Measurements from ENCODE around the gene SNAP91.
A peak's percentile ranks its signal among the peaks of the same experiment; 100 is the strongest.

Gene SNAP91

GRCh38 chr6:83539678-83540077 is 169.2 kb downstream of the SNAP91 start:
- no peak overlapping the region for H3K27ac ChIP-seq
- TF ChIP-seq CTCF (conservative IDR thresholded peaks at IDR 0.05) (no peak), ZFX (IDR thresholded peaks at IDR 0.05) (no peak)

DNA sequence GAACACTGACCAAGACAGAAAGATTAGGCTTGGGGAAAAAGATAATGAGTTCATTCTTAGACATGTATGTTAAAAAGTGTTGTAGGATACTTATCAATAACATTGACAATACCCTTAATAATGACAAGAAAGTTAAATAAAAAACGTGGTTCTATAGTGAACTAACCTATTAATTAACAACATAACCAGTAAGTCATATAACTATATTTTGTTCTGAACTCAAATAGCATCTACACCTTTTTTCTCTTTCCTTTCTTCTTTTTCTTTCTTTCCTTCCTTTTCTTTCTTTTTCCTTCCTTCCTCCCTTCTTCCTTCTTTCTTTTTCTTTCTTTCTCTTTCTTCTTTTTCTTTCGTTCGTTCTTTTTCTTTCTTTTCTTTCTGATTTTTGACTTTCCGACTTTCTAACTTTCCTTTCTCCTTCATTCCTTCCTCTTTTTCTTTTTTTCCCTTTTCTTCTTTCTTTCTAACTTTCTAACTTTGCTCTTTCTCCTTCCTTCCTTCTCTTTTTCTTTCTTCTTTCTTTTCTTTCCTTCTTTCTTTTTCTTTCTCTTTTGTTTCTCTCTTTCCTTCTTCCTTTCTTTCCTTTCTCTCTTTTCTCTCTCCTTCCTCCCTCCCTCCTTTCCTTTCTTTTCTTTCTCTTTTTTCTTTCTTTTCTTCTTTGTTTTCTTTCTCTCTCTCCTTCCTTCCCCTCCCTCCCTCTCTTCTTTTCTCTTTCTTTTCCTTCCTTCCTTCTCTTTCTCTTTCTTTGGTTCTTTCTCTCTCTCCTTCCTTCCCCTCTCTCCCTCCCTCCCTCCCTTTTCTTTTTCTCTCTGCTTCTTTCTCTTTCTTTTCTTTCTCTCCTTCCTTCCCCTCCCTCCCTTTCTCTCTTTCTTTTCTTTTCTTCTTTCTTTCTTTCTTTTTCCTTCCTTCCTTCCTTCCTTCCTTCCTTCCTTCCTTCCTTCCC is 172.0 kb downstream of the SNAP91 start:
- H3K27ac ChIP-seq, result no peak overlapping the region
- TF ChIP-seq ZFX (IDR thresholded peaks at IDR 0.05), result no peak

DNA sequence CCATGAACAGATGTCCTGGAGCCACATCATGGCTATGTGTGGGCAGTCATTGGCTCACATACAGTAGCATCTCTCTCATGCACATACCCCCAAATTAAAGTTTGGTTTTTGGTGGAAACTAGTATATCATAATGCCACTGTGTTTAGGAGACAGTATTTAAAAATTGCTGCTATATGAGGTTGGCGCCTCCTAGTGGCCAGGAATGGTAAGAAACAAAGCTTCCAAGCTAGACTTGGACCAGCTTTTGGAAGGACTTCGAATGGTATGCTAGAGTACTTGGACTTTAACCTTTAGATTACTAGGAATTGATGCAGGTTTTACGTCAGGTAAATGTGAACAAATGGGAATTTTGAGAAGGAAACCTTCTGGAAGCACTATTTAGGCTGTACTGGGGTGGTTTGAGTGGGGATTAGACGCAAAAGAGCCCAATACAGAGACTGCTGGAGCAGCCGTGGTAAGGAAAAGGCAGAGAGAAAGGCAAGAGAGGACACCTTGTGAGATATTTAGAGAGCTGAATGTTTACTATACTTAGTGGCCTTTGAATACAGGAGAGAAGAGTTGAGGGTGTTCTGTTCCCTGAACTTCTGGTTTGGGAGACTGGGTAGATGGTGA is 172.8 kb downstream of the SNAP91 start:
- H3K27ac ChIP-seq, result no peak overlapping the region
- TF ChIP-seq CTCF (conservative IDR thresholded peaks at IDR 0.05) (peak; percentile 91), ZFX (IDR thresholded peaks at IDR 0.05) (no peak)

DNA sequence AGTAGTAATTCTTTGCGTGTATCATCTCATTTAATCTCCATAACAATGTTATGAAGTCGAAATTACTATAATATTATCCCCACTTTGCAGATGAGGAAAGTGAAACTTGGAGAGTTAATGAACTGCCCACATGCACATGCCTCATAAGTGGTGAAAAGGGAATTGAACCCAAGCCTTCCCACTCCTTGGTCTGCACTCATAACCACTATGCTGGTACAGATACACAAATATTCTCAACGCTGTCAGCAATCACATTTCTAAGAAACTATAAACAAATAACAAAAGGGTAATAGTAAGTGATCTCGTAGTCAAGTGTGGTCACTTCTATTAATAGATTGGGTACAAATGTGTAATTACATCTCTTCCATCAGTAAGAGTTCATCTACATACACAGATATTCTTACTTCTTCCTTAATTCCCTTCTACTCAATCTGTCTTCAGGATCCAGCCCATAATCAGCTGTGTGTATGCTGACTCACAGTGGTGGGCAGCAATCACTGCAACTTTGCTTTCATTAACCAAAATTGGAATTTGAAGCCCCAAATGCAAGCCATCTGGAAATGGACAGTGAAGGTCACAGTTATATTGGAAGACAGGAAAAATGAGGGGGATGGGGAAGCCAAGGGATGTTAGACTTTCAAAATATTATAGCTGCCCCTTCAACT is 190.0 kb downstream of the SNAP91 start:
- H3K27ac ChIP-seq, result no peak overlapping the region
- TF ChIP-seq CTCF (conservative IDR thresholded peaks at IDR 0.05), result peak; percentile 35
- TF ChIP-seq ZFX (IDR thresholded peaks at IDR 0.05), result no peak

DNA sequence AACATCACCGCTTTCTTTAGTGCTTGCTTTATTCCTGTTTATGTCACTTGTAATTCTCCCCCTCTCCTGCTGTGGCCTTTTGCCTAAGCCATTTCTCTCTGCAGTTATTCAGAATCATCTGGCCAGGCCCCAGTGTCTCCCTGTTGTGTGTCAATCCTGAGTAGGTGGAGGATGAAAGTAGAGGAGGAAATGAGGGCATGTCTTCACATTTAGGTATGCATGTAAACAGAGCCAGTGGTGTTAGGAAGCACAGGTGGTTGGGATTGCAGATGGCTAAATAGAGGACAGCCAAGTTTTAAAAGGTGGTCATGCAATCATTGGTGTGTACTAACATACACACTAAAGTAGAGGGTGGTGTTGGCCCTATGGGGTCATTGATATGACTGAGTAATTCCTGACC is 191.4 kb downstream of the SNAP91 start:
- no peak overlapping the region for H3K27ac ChIP-seq
- TF ChIP-seq CTCF (conservative IDR thresholded peaks at IDR 0.05), result no peak
- no peak for TF ChIP-seq ZFX (IDR thresholded peaks at IDR 0.05)

DNA sequence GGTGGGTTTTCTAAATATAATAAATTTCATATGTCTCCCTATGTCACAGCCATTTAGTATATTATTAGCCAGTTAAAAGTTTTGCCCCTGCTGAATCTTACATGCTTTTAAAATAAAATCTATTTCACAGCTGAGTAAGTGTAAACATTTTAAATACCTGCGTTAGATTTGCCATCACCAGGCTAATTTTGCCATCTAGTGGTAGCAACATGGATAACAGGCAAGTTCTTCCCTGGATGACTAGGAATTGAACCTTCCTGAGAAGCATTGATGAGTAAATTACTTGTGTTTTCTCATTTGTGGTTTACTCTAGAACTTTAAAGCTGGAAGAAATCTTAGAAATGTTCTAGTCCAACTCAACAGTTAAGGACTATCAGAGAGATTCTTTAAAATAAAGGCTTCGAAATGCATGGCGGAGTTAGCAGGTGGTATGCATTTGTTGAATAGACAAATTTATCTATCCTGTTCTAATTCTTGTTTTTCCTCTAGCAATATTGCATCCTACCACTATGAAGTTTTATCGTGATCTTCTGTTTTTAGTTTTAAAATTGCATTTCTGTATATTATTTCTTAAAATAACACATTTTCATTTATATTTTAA is 193.9 kb downstream of the SNAP91 start:
- TF ChIP-seq CTCF (conservative IDR thresholded peaks at IDR 0.05) (peak; percentile 84), ZFX (IDR thresholded peaks at IDR 0.05) (no peak)

GRCh38 chr6:83514466-83514865 is 194.4 kb downstream of the SNAP91 start:
- H3K27ac ChIP-seq, result no peak overlapping the region
- TF ChIP-seq ZFX (IDR thresholded peaks at IDR 0.05) (no peak), CTCF (conservative IDR thresholded peaks at IDR 0.05) (no peak)

More for the DNA sequence above, 193.9 kb downstream of the SNAP91 start:
- no peak overlapping the region for H3K27ac ChIP-seq

Data from C4-2B (cell line).